Measurements from ENCODE around the gene INO80D.
A peak's percentile ranks its signal among the peaks of the same experiment; 100 is the strongest.

INO80D gene, protein sequence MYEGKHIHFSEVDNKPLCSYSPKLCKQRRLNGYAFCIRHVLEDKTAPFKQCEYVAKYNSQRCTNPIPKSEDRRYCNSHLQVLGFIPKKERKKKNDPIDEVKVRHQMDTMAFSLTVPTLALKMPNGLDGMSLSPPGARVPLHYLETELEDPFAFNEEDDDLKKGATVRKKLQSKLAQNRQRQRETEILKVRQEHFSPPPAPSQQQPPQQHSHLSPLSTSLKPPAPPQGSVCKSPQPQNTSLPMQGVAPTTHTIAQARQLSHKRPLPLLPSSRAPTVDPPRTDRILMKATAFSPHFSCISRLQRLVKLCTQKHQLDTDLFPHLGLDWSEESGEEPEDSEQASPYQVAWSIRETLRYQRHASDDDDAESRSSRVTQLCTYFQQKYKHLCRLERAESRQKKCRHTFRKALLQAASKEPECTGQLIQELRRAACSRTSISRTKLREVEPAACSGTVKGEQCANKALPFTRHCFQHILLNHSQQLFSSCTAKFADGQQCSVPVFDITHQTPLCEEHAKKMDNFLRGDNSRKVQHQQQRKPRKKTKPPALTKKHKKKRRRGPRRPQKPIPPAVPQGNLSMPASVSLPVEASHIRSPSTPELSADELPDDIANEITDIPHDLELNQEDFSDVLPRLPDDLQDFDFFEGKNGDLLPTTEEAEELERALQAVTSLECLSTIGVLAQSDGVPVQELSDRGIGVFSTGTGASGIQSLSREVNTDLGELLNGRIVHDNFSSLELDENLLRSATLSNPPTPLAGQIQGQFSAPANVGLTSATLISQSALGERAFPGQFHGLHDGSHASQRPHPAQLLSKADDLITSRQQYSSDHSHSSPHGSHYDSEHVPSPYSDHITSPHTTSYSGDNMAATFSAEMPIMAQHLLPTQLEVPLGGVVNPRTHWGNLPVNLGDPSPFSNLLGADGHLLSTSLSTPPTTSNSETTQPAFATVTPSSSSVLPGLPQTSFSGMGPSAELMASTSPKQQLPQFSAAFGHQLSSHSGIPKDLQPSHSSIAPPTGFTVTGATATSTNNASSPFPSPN

DNA sequence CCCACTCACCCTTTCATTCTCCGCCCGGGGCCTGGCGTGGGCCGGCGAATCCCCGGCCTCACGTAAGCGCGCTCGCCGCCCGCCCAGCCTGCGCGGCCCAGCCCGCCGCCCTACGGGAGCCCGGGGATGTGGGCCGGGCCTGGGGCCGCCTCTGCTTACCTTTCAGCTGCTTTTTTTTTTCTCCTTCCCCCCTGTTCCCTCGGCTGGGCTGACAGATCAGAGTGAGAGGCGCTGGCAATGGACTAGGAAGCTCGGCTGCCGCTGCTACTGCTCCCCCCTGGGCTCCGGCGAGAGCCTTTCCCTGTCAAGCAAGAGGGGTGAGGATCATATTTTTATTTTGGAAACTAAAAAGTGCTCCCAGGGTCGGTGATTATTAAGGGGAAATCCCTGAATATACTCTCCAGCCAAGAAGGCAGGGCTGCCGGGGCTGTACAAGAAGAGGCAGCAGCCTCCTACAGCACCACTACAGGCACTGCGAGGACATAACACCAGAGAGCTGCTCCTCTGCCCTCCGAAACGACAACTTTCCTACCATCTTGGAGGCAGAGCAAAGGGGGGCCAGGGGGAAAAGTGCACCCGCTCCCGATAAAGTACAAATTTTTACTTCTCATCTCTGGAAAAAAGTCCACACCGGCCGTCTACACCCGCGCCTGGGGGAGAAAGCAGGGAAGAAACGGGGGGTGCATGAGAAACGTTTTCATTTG, at the start of gene INO80D:
Gene INO80D (minus strand): TSS at position 433 of the 704 bp plus-strand sequence. CDS start 23,158 bp downstream, outside the sequence.
- Histone ChIP-seq H3K4me3 (ENCODE audit: low read depth, low read length) (peak within 1 kb of the TSS; percentile 77), H3K36me3 (ENCODE audit: control insufficient read depth in 2 of 2, insufficient read depth in 1 of 2, low read length in 2 of 2) (peaks cover 0 to 3% of the 10 kb centered on the region in 2 experiments; a peak in 2 of 3 replicates), H3K4me1 (ENCODE audit: control insufficient read depth, insufficient read depth, low read length) (no peaks in the 10 kb centered on the region), H3K27ac (ENCODE audit: extremely low read depth, low read depth, low read length) (peak within 1 kb of the TSS; percentile 99), H3K9me3 (ENCODE audit: control insufficient read depth, insufficient read depth, low read depth, low read length) (no peaks in the 10 kb centered on the region)
- ChIA-PET CTCF (interaction anchor here (0.7 to 1.3 kb wide), 2 partner anchors 11 to 67 kb away, joined by 3 to 7 read pairs; no protein-coding TSS in a partner anchor), POLR2A (interaction anchor here (0.8 to 2.3 kb wide), 4 partner anchors 10 to 74 kb away, joined by 3 to 8 read pairs (median 6); partner anchors contain the start of genes EEF1B2 and NDUFS1)
- TF ChIP-seq, protein P1, sequence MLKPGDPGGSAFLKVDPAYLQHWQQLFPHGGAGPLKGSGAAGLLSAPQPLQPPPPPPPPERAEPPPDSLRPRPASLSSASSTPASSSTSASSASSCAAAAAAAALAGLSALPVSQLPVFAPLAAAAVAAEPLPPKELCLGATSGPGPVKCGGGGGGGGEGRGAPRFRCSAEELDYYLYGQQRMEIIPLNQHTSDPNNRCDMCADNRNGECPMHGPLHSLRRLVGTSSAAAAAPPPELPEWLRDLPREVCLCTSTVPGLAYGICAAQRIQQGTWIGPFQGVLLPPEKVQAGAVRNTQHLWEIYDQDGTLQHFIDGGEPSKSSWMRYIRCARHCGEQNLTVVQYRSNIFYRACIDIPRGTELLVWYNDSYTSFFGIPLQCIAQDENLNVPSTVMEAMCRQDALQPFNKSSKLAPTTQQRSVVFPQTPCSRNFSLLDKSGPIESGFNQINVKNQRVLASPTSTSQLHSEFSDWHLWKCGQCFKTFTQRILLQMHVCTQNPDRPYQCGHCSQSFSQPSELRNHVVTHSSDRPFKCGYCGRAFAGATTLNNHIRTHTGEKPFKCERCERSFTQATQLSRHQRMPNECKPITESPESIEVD (tag by site-specific recombination; IDR thresholded peaks at IDR 0.05), result 0 out of 2 replicates have a peak, but pooled peaks have one; percentile 13
- TF ChIP-seq HOXC10 (CRISPR knock-in tag; IDR thresholded peaks at IDR 0.05), result no peak
- no peak for TF ChIP-seq SCRT1 (tag by site-specific recombination; IDR thresholded peaks at IDR 0.05; ENCODE audit: borderline replicate concordance)
- peak; percentile 23; the same call in 1 of the 2 replicates for TF ChIP-seq SP7 (tag by site-specific recombination; IDR thresholded peaks at IDR 0.05)
- TF ChIP-seq ZBTB17 (tag by site-specific recombination; IDR thresholded peaks at IDR 0.05), result peak; percentile 52; the same call in 1 of the 2 replicates
- TF ChIP-seq ZNF335 (tag by site-specific recombination; conservative IDR thresholded peaks at IDR 0.05), result peak; percentile 81
- peak; percentile 51 for TF ChIP-seq PRDM1 (tag by site-specific recombination; IDR thresholded peaks at IDR 0.05)
- TF ChIP-seq SP2 (tag by site-specific recombination; IDR thresholded peaks at IDR 0.05), result peak; percentile 13; the same call in 1 of the 2 replicates
- 0 out of 2 replicates have a peak, but pooled peaks have one; percentile 9 for TF ChIP-seq ZFP69B (tag by site-specific recombination; IDR thresholded peaks at IDR 0.05)
- peak; percentile 92 for TF ChIP-seq ZNF660 (tag by site-specific recombination; IDR thresholded peaks at IDR 0.05)
- TF ChIP-seq ZSCAN23 (tag by site-specific recombination; IDR thresholded peaks at IDR 0.05), result no peak
- 0 out of 2 replicates have a peak, but pooled peaks have one; percentile 25 for TF ChIP-seq ZNF341 (tag by site-specific recombination; IDR thresholded peaks at IDR 0.05; ENCODE audit: low read depth)
- TF ChIP-seq, protein P2, sequence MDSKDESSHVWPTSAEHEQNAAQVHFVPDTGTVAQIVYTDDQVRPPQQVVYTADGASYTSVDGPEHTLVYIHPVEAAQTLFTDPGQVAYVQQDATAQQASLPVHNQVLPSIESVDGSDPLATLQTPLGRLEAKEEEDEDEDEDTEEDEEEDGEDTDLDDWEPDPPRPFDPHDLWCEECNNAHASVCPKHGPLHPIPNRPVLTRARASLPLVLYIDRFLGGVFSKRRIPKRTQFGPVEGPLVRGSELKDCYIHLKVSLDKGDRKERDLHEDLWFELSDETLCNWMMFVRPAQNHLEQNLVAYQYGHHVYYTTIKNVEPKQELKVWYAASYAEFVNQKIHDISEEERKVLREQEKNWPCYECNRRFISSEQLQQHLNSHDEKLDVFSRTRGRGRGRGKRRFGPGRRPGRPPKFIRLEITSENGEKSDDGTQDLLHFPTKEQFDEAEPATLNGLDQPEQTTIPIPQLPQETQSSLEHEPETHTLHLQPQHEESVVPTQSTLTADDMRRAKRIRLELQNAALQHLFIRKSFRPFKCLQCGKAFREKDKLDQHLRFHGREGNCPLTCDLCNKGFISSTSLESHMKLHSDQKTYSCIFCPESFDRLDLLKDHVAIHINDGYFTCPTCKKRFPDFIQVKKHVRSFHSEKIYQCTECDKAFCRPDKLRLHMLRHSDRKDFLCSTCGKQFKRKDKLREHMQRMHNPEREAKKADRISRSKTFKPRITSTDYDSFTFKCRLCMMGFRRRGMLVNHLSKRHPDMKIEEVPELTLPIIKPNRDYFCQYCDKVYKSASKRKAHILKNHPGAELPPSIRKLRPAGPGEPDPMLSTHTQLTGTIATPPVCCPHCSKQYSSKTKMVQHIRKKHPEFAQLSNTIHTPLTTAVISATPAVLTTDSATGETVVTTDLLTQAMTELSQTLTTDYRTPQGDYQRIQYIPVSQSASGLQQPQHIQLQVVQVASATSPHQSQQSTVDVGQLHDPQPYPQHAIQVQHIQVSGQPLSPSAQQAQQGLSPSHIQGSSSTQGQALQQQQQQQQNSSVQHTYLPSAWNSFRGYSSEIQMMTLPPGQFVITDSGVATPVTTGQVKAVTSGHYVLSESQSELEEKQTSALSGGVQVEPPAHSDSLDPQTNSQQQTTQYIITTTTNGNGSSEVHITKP (tag by site-specific recombination; IDR thresholded peaks at IDR 0.05), result peak; percentile 29
- TF ChIP-seq ZNF624 (tag by site-specific recombination; IDR thresholded peaks at IDR 0.05), result no peak
- TF ChIP-seq ZNF549 (tag by site-specific recombination; IDR thresholded peaks at IDR 0.05), result no peak
- peak; percentile 42 for TF ChIP-seq ZFHX2 (tag by site-specific recombination; conservative IDR thresholded peaks at IDR 0.05)
- TF ChIP-seq, protein P3, sequence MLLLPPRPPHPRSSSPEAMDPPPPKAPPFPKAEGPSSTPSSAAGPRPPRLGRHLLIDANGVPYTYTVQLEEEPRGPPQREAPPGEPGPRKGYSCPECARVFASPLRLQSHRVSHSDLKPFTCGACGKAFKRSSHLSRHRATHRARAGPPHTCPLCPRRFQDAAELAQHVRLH (tag by site-specific recombination; IDR thresholded peaks at IDR 0.05), result no peak
- no peak for TF ChIP-seq ZNF792 (tag by site-specific recombination; IDR thresholded peaks at IDR 0.05)
- TF ChIP-seq OSR2 (tag by site-specific recombination; IDR thresholded peaks at IDR 0.05), result 0 out of 2 replicates have a peak, but pooled peaks have one; percentile 12
- TF ChIP-seq, protein P4, sequence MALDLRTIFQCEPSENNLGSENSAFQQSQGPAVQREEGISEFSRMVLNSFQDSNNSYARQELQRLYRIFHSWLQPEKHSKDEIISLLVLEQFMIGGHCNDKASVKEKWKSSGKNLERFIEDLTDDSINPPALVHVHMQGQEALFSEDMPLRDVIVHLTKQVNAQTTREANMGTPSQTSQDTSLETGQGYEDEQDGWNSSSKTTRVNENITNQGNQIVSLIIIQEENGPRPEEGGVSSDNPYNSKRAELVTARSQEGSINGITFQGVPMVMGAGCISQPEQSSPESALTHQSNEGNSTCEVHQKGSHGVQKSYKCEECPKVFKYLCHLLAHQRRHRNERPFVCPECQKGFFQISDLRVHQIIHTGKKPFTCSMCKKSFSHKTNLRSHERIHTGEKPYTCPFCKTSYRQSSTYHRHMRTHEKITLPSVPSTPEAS (tag by site-specific recombination; IDR thresholded peaks at IDR 0.05), result no peak
- TF ChIP-seq, protein P5, sequence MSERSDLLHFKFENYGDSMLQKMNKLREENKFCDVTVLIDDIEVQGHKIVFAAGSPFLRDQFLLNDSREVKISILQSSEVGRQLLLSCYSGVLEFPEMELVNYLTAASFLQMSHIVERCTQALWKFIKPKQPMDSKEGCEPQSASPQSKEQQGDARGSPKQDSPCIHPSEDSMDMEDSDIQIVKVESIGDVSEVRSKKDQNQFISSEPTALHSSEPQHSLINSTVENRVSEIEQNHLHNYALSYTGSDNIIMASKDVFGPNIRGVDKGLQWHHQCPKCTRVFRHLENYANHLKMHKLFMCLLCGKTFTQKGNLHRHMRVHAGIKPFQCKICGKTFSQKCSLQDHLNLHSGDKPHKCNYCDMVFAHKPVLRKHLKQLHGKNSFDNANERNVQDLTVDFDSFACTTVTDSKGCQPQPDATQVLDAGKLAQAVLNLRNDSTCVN (tag by site-specific recombination; optimal IDR thresholded peaks at IDR 0.05), result peak; percentile 13

All from HEK293 (cell line).